HG03280 (cell line): Measurements from ENCODE around the gene LMTK2.

Experiments used
- ATAC-seq: cut with Tn5 transposase; IDR thresholded peaks from one replicate; pipeline ENCODE4 v1.9.1; 2021; ENCODE audit warnings: mild to moderate bottlenecking, moderate library complexity; ENCODE audit not compliant: unreplicated experiment

The LMTK2 gene

GRCh38 chr7:98106647-98107312 lies at the start of gene LMTK2:
TSS of gene LMTK2 (plus strand) at chr7:98106862. CDS start at chr7:98107178, 316 bp downstream.
- ATAC-seq = peak; percentile 99

- ATAC-seq = no peak
Measured at GRCh38 chr7:98057157-98057556, 49.5 kb upstream of the LMTK2 start.

- no peak for ATAC-seq
Measured at GRCh38 chr7:98058186-98058585, 48.5 kb upstream of the LMTK2 start.

GRCh38 chr7:98064233-98064632 lies 42.4 kb upstream of the LMTK2 start:
- no peak for ATAC-seq

GRCh38 chr7:98066208-98066607 lies 40.5 kb upstream of the LMTK2 start:
- no peak for ATAC-seq

- no peak for ATAC-seq
Measured at GRCh38 chr7:98066934-98067507, 39.6 kb upstream of the LMTK2 start.

- ATAC-seq = no peak
Measured at GRCh38 chr7:98073047-98073446, 33.6 kb upstream of the LMTK2 start.

- ATAC-seq = no peak
Measured at GRCh38 chr7:98075801-98076200, 30.9 kb upstream of the LMTK2 start.

- no peak for ATAC-seq
Measured at GRCh38 chr7:98077762-98078161, 28.9 kb upstream of the LMTK2 start.

GRCh38 chr7:98078197-98078870 lies 28.3 kb upstream of the LMTK2 start:
- no peak for ATAC-seq

GRCh38 chr7:98079891-98080648 lies 26.6 kb upstream of the LMTK2 start:
- ATAC-seq = no peak

GRCh38 chr7:98081319-98081718 lies 25.3 kb upstream of the LMTK2 start:
- no peak for ATAC-seq

- ATAC-seq = no peak
Measured at GRCh38 chr7:98084631-98085030, 22.0 kb upstream of the LMTK2 start.

- no peak for ATAC-seq
Measured at GRCh38 chr7:98085674-98086073, 21.0 kb upstream of the LMTK2 start.

GRCh38 chr7:98086281-98086718 lies 20.4 kb upstream of the LMTK2 start:
- ATAC-seq = no peak

GRCh38 chr7:98088109-98088508 lies 18.6 kb upstream of the LMTK2 start:
- no peak for ATAC-seq

GRCh38 chr7:98090116-98090515 lies 16.5 kb upstream of the LMTK2 start:
- ATAC-seq = no peak

- ATAC-seq = no peak
Measured at GRCh38 chr7:98091061-98091460, 15.6 kb upstream of the LMTK2 start.

- ATAC-seq = no peak
Measured at GRCh38 chr7:98091523-98091922, 15.1 kb upstream of the LMTK2 start.

GRCh38 chr7:98097042-98097645 lies 9.5 kb upstream of the LMTK2 start:
- ATAC-seq = no peak

GRCh38 chr7:98100088-98100487 lies 6.6 kb upstream of the LMTK2 start:
- ATAC-seq = no peak
